Measurements from ENCODE around the gene PDGFA. TPM values are rescaled to one million over a fixed set of nuclear protein-coding genes. Genes with fewer than 3 reads are reported as not detected.

PDGFA gene
- total and polyA plus RNA-seq, 2 experiments from 2014 or later = 35.6 to 43.1 TPM

- Mint-ChIP-seq H3K4me3 (no peak overlapping the region), H3K27me3 (ENCODE audit: insufficient read depth, low read depth, poor library complexity) (peaks cover 6% of the 10 kb centered on the region), H3K27ac (no peak overlapping the region), H3K9me3 (peaks cover 4% of the 10 kb centered on the region; the same call in 1 of the 3 replicates), H3K36me3 (ENCODE audit: low read depth) (peaks cover 9% of the 10 kb centered on the region; the same call in 2 of the 3 replicates), H3K4me1 (no peaks in the 10 kb centered on the region; the same call in 2 of the 3 replicates)
- no peak overlapping the region for H3K27ac ChIP-seq (ENCODE audit: low read depth)
- H3K4me2 ChIP-seq = no peak overlapping the region
- no peaks in the 10 kb centered on the region for H3K27me3 ChIP-seq (ENCODE audit: insufficient read depth)
- H4K20me1 ChIP-seq (replicated peaks; ENCODE audit: insufficient read depth) = no peaks in the 10 kb centered on the region
- H3F3A ChIP-seq (replicated peaks; ENCODE audit: low read depth) = no peaks in the 10 kb centered on the region
- H3K36me3 ChIP-seq (ENCODE audit: insufficient read depth) = no peaks in the 10 kb centered on the region
- no peaks in the 10 kb centered on the region for H3K79me2 ChIP-seq (replicated peaks; ENCODE audit: insufficient read depth)
- H3K4me1 ChIP-seq (ENCODE audit: insufficient read depth) = no peaks in the 10 kb centered on the region
- ATAC-seq = no peak
- TF ChIP-seq ZNF114 (CRISPR knock-in tag; IDR thresholded peaks at IDR 0.05) (no peak), STAT1 (IDR thresholded peaks at IDR 0.05; ENCODE audit: unreplicated experiment) (no peak), ZNF331 (CRISPR knock-in tag; IDR thresholded peaks at IDR 0.05; ENCODE audit: low read depth) (no peak), REST (IDR thresholded peaks at IDR 0.05; ENCODE audit: unreplicated experiment) (no peak), EZH2phosphoT487 (IDR thresholded peaks at IDR 0.05; ENCODE audit: unreplicated experiment) (no peak)
- no peak overlapping the region for H3K4me3 ChIP-seq
- H3K9me2 ChIP-seq (ENCODE audit: insufficient read depth) = no peaks in the 10 kb centered on the region
- no peak for DNase-seq (ENCODE audit: low spot score)
- H2AFZ ChIP-seq = no peak overlapping the region
Measured at GRCh38 chr7:548401-548800, 28.8 kb upstream of the PDGFA start.

GRCh38 chr7:545470-545869, 25.8 kb upstream of the PDGFA start:
- Histone ChIP-seq H3K9me2 (ENCODE audit: insufficient read depth) (no peaks in the 10 kb centered on the region), H3K36me3 (ENCODE audit: insufficient read depth) (no peaks in the 10 kb centered on the region), H3K4me1 (ENCODE audit: insufficient read depth) (no peaks in the 10 kb centered on the region), H4K20me1 (replicated peaks; ENCODE audit: insufficient read depth) (no peaks in the 10 kb centered on the region), H3K27me3 (ENCODE audit: insufficient read depth) (no peaks in the 10 kb centered on the region), H3F3A (replicated peaks; ENCODE audit: low read depth) (no peaks in the 10 kb centered on the region), H3K79me2 (replicated peaks; ENCODE audit: insufficient read depth) (no peaks in the 10 kb centered on the region), H3K4me3 (no peak overlapping the region), H3K27ac (ENCODE audit: low read depth) (no peak overlapping the region), H2AFZ (no peak overlapping the region), H3K4me2 (no peak overlapping the region)
- DNase-seq (ENCODE audit: low spot score) = no peak
- H3K27ac Mint-ChIP-seq = no peak overlapping the region
- peaks cover 9% of the 10 kb centered on the region; the same call in 2 of the 3 replicates for H3K36me3 Mint-ChIP-seq (ENCODE audit: low read depth)
- H3K4me3 Mint-ChIP-seq = no peak overlapping the region
- H3K27me3 Mint-ChIP-seq (ENCODE audit: insufficient read depth, low read depth, poor library complexity) = peaks cover 13% of the 10 kb centered on the region
- peaks cover 4% of the 10 kb centered on the region; the same call in 1 of the 3 replicates for H3K9me3 Mint-ChIP-seq
- H3K4me1 Mint-ChIP-seq = peaks cover 4% of the 10 kb centered on the region
- ATAC-seq = no peak
- TF ChIP-seq EZH2phosphoT487 (IDR thresholded peaks at IDR 0.05; ENCODE audit: unreplicated experiment) (no peak), ZNF114 (CRISPR knock-in tag; IDR thresholded peaks at IDR 0.05) (no peak), STAT1 (IDR thresholded peaks at IDR 0.05; ENCODE audit: unreplicated experiment) (no peak), CTCF (conservative IDR thresholded peaks at IDR 0.05; ENCODE audit: low read depth in 2 of 2) (no peak), POLR2AphosphoS5 (IDR thresholded peaks at IDR 0.05; ENCODE audit: low read depth) (no peak), CREB1 (CRISPR knock-in tag; IDR thresholded peaks at IDR 0.05; ENCODE audit: low read depth) (no peak), NANOG (IDR thresholded peaks at IDR 0.05; ENCODE audit: borderline replicate concordance) (no peak), JUNB (IDR thresholded peaks at IDR 0.05; ENCODE audit: unreplicated experiment) (no peak), ZNF331 (CRISPR knock-in tag; IDR thresholded peaks at IDR 0.05; ENCODE audit: low read depth) (no peak), REST (IDR thresholded peaks at IDR 0.05; ENCODE audit: unreplicated experiment) (no peak), EZH2 (IDR thresholded peaks at IDR 0.05; ENCODE audit: low read depth, unreplicated experiment) (no peak)

Measured in GM23338 (cell line).